OCI-LY7 (cell line): ENCODE data around the gene TLCD5. TPM values are rescaled to one million over a fixed set of nuclear protein-coding genes. Genes with fewer than 3 reads are reported as not detected.

Experiments
- BruUV-seq: library from RNA; stranded (reverse); fragments of 400-500 nt; replicated peaks from 2 replicates; lab custom pipeline; 2021; lab: Mats Ljungman, UMichigan
- CTCF ChIA-PET: fragments of 300-600 bp; sonication (Branson Sonifier 250); formaldehyde crosslinking; loops from one replicate; lab custom pipeline; 2022; ENCODE audit warnings: antibody characterized with exemption; ENCODE audit not compliant: unreplicated experiment; lab: Charles Lee
- POLR2A ChIA-PET: fragments of 300-600 bp; sonication (Branson Sonifier 250); formaldehyde crosslinking; loops from one replicate; lab custom pipeline; 2022; ENCODE audit warnings: antibody characterized with exemption; lab: Charles Lee
- DNase-seq: peaks from one replicate; pipeline ENCODE4 v3.0.0-alpha.2; 2015; ENCODE audit warnings: low spot score
- H2AFZ ChIP-seq: fragments of 200-600 bp; sonication (generic), shearing (Covaris generic); 2 replicates; pipeline ENCODE4 v1.6.1; 2014; ENCODE audit warnings: mild to moderate bottlenecking, antibody characterized with exemption, low read length, moderate library complexity
- H3K27ac ChIP-seq: fragments of 200-600 bp; sonication (generic); 2 replicates; pipeline ENCODE4 v1.5.1; 2014; ENCODE audit warnings: mixed run types, low read depth, mild to moderate bottlenecking, moderate library complexity, low read length, inconsistent platforms; ENCODE audit not compliant: poor library complexity, severe bottlenecking
- H3K36me3 ChIP-seq: fragments of 200-600 bp; sonication (generic); 2 replicates; pipeline ENCODE4 v1.6.1; 2014; ENCODE audit warnings: mild to moderate bottlenecking, antibody characterized with exemption, low read length, moderate library complexity, mixed read lengths; ENCODE audit not compliant: insufficient read depth
- H3K4me1 ChIP-seq: fragments of 200-600 bp; sonication (generic); 2 replicates; pipeline ENCODE4 v1.5.1; 2014; ENCODE audit warnings: mild to moderate bottlenecking, low read length; ENCODE audit not compliant: insufficient read depth, poor library complexity, severe bottlenecking
- H3K4me2 ChIP-seq: fragments of 200-600 bp; sonication (generic); 2 replicates; pipeline ENCODE4 v1.6.1; 2014; ENCODE audit warnings: mild to moderate bottlenecking, low read length
- H3K4me3 ChIP-seq: fragments of 200-600 bp; sonication (generic); 2 replicates; pipeline ENCODE4 v1.5.1; 2014; ENCODE audit warnings: mild to moderate bottlenecking, low read depth, low read length; ENCODE audit not compliant: poor library complexity, severe bottlenecking
- H3K79me2 ChIP-seq: fragments of 200-600 bp; sonication (generic); 2 replicates; pipeline ENCODE4 v1.6.1; 2016; ENCODE audit warnings: low read depth, mild to moderate bottlenecking, low read length, moderate library complexity, mixed read lengths; ENCODE audit not compliant: insufficient read depth
- H3K9me2 ChIP-seq: fragments of 200-600 bp; sonication (generic); 2 replicates; pipeline ENCODE4 v1.6.1; 2016; ENCODE audit warnings: mild to moderate bottlenecking, low read length, mixed read lengths; ENCODE audit not compliant: insufficient read depth
- H3K9me3 ChIP-seq: fragments of 200-600 bp; sonication (generic); 2 replicates; pipeline ENCODE4 v1.6.1; 2014; ENCODE audit warnings: mild to moderate bottlenecking, mixed run types, low read length, mixed read lengths
- H4K20me1 ChIP-seq: fragments of 200-600 bp; sonication (generic); 2 replicates; pipeline ENCODE4 v1.6.1; 2014; ENCODE audit warnings: mild to moderate bottlenecking, antibody characterized with exemption, low read length, moderate library complexity, mixed read lengths; ENCODE audit not compliant: insufficient read depth
- CTCF ChIP-seq: fragments of 200-600 bp; sonication (generic); conservative IDR thresholded peaks from 2 replicates; pipeline ENCODE4 v1.5.1; 2014; ENCODE audit warnings: mild to moderate bottlenecking, antibody characterized with exemption, low read length, moderate library complexity, mixed read lengths
- EZH2phosphoT487 ChIP-seq: fragments of 200-600 bp; sonication (generic); IDR thresholded peaks from 2 replicates; pipeline ENCODE4 v1.6.1; 2018; ENCODE audit warnings: low read depth, borderline replicate concordance, mild to moderate bottlenecking, mixed run types, antibody characterized with exemption, low read length, moderate library complexity, mixed read lengths
- intact Hi-C: fragments of 100-400 bp; cut with micrococcal nuclease; formaldehyde crosslinking; loops from one replicate; pipeline ENCODE4 v1.10.0; 2022; ENCODE audit not compliant: unreplicated experiment
- total RNA-seq, 2 experiments: library from RNA; depleted of rRNA in 1 of 2; stranded (reverse); fragments of >200 nt in 1 of 2; shearing (Covaris generic) in 1 of 2; gene quantifications; 2 replicates each; pipeline ENCODE4 v1.2.3, GENCODE V29; 2014 to 2022

TLCD5 gene
- total RNA-seq, 2 experiments from 2014 or later = 0.60 TPM; not detected in 1

- Histone ChIP-seq H3K9me2 (no peaks in the 10 kb centered on the region), H3K79me2 (peaks cover 41% of the 10 kb centered on the region; the same call in 1 of the 2 replicates), H3K4me2 (peak overlapping the region; percentile 91; the same call in 1 of the 2 replicates), H3K36me3 (no peaks in the 10 kb centered on the region; the same call in 1 of the 2 replicates), H2AFZ (no peak overlapping the region), H3K9me3 (peaks cover 9% of the 10 kb centered on the region), H3K4me1 (peaks cover 42% of the 10 kb centered on the region), H3K27ac (no peak overlapping the region), H3K4me3 (no peak overlapping the region), H4K20me1 (peaks cover 42% of the 10 kb centered on the region)
- BruUV-seq = no TSS peak
- ChIA-PET CTCF (interaction anchor here (0.7 kb wide), 1 partner anchor 163 kb away, joined by 3 read pairs; no protein-coding TSS in a partner anchor), POLR2A (interaction anchor here (1.5 kb wide), 1 partner anchor 51 kb away, joined by 3 read pairs; no protein-coding TSS in a partner anchor)
- DNase-seq = no peak
- intact Hi-C loops = loop anchor here (5.0 to 10.0 kb wide), 3 partner anchors 163 to 345 kb away; no protein-coding TSS in a partner anchor
- TF ChIP-seq EZH2phosphoT487 (no peak), CTCF (no peak)
Observed at GRCh38 chr11:120339394-120339890, 14.3 kb downstream of the TLCD5 start.

GRCh38 chr11:120340529-120340928 is 15.4 kb downstream of the TLCD5 start:
- no peak overlapping the region for H3K4me2 ChIP-seq
- POLR2A ChIA-PET = interaction anchor here (1.5 kb wide), 1 partner anchor 50 kb away, joined by 3 read pairs; no protein-coding TSS in a partner anchor
- no peak for DNase-seq
- intact Hi-C loops = no loop called here
- peaks cover 51% of the 10 kb centered on the region for H4K20me1 ChIP-seq
- H3K27ac ChIP-seq = no peak overlapping the region
- BruUV-seq = no TSS peak
- CTCF ChIA-PET = no interaction called here
- no peak overlapping the region for H3K4me3 ChIP-seq
- TF ChIP-seq CTCF = no peak
- H3K79me2 ChIP-seq = peaks cover 41% of the 10 kb centered on the region; the same call in 1 of the 2 replicates
- H3K9me2 ChIP-seq = no peaks in the 10 kb centered on the region
- H2AFZ ChIP-seq = no peak overlapping the region
- peaks cover 9% of the 10 kb centered on the region for H3K9me3 ChIP-seq
- H3K36me3 ChIP-seq = no peaks in the 10 kb centered on the region; the same call in 1 of the 2 replicates
- H3K4me1 ChIP-seq = peaks cover 44% of the 10 kb centered on the region

- no peak overlapping the region for H3K4me3 ChIP-seq
- CTCF ChIA-PET = no interaction called here
- peaks cover 56% of the 10 kb centered on the region for H4K20me1 ChIP-seq
- TF ChIP-seq EZH2phosphoT487 (no peak), CTCF (no peak)
- POLR2A ChIA-PET = no interaction called here
- peaks cover 43% of the 10 kb centered on the region; the same call in 1 of the 2 replicates for H3K79me2 ChIP-seq
- peaks cover 40% of the 10 kb centered on the region for H3K4me1 ChIP-seq
- no peak overlapping the region for H2AFZ ChIP-seq
- peaks cover 9% of the 10 kb centered on the region for H3K9me3 ChIP-seq
- DNase-seq = no peak
- no peaks in the 10 kb centered on the region for H3K9me2 ChIP-seq
- intact Hi-C loops = no loop called here
- H3K36me3 ChIP-seq = no peaks in the 10 kb centered on the region; the same call in 1 of the 2 replicates
- H3K4me2 ChIP-seq = no peak overlapping the region
- no peak overlapping the region for H3K27ac ChIP-seq
- no TSS peak for BruUV-seq
Observed at GRCh38 chr11:120342226-120342625, 17.1 kb downstream of the TLCD5 start.
